HUES6 (cell line): ENCODE data around the gene BBS9.
"Not testable (repeated sequence)": the region's sequence is repeated elsewhere in the genome, so short reads cannot be mapped to it uniquely, and the experiment has no call there.

Experiments
- H3K27ac ChIP-seq: 2 replicates; pipeline ENCODE4 v1.7.0; 2013; ENCODE audit warnings: low read depth, mild to moderate bottlenecking, low read length, inconsistent platforms
- H3K27me3 ChIP-seq: 2 replicates; pipeline ENCODE4 v1.6.1; 2013; ENCODE audit warnings: low read length; ENCODE audit not compliant: control insufficient read depth, insufficient read depth
- H3K36me3 ChIP-seq: 2 replicates; pipeline ENCODE4 v1.6.1; 2013; ENCODE audit warnings: low read length; ENCODE audit not compliant: control insufficient read depth, insufficient read depth
- H3K4me1 ChIP-seq: 2 replicates; pipeline ENCODE4 v1.6.1; 2013; ENCODE audit warnings: low read length; ENCODE audit not compliant: control insufficient read depth, insufficient read depth
- H3K4me3 ChIP-seq: 2 replicates; pipeline ENCODE4 v1.5.1; 2013; ENCODE audit warnings: low read depth, low read length
- H3K9ac ChIP-seq: one replicate; pipeline ENCODE4 v1.6.1; 2013; ENCODE audit warnings: mild to moderate bottlenecking, low read length
- H3K9me3 ChIP-seq: 2 replicates; pipeline ENCODE4 v1.6.1; 2013; ENCODE audit warnings: low read depth, low read length; ENCODE audit not compliant: control insufficient read depth, insufficient read depth

Gene BBS9

GRCh38 chr7:33459340-33459751 lies 330.0 kb downstream of the BBS9 start:
- H3K27ac ChIP-seq = no peak overlapping the region

DNA sequence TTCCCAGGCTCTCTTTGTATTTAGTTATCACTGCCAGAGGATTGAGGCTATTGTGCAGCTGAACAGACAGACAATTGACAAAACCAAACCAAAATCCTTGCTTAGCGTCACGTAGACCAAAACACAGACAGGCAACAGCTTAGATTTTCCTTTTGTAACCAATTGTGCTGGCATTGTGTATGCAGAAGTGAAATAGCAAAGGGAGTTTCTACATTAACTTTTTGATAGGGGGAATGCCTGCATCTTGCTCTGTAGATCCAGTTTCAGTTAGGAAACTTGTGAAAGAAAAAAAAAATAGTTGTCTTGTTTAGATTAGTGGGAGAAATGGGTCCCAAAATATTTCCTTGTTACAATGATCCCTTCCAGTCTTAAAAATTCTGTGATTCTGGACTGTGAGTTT lies 333.8 kb downstream of the BBS9 start:
- H3K36me3 ChIP-seq = no peaks in the 10 kb centered on the region
- no peak overlapping the region for H3K27ac ChIP-seq

More at GRCh38 chr7:33459340-33459751, 330.0 kb downstream of the BBS9 start:
- H3K36me3 ChIP-seq = no peaks in the 10 kb centered on the region
- no peak overlapping the region for H3K4me3 ChIP-seq
- H3K9ac ChIP-seq = no peak overlapping the region
- peaks cover 3% of the 10 kb centered on the region; the same call in 1 of the 2 replicates for H3K4me1 ChIP-seq
- no peaks in the 10 kb centered on the region for H3K27me3 ChIP-seq
- no peaks in the 10 kb centered on the region for H3K9me3 ChIP-seq

DNA sequence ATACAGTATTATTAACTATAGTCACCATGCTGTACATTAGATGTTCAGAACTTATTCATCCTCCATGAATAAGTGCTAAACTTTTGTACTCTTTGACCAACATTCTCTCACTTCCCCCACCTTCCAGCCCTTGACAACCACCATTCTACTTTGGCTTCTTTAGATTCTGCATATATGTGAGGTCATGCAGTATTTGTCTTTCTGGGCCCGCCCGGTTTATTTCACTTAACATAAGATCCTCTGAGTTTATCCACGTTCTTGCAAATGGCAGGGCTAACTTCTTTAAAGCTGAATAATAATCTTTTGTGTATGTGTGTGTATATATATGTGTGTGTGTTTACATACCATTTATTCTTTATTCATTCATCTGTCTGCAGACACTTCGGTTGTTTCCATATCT lies 336.8 kb downstream of the BBS9 start:
- Histone ChIP-seq H3K27me3 (no peaks in the 10 kb centered on the region), H3K9me3 (peaks cover 5% of the 10 kb centered on the region; the same call in 1 of the 2 replicates), H3K36me3 (no peaks in the 10 kb centered on the region), H3K4me1 (no peaks in the 10 kb centered on the region), H3K27ac (no peak overlapping the region), H3K9ac (no peak overlapping the region), H3K4me3 (no peak overlapping the region)

More for the DNA sequence above, 333.8 kb downstream of the BBS9 start:
- Histone ChIP-seq H3K4me3 (no peak overlapping the region), H3K27me3 (no peaks in the 10 kb centered on the region), H3K9ac (no peak overlapping the region), H3K4me1 (peaks cover 3% of the 10 kb centered on the region; the same call in 1 of the 2 replicates), H3K9me3 (no peaks in the 10 kb centered on the region)

GRCh38 chr7:33471636-33472242 lies 342.4 kb downstream of the BBS9 start:
- peaks cover 5% of the 10 kb centered on the region; the same call in 1 of the 2 replicates for H3K9me3 ChIP-seq

GRCh38 chr7:33472348-33473025 lies 343.1 kb downstream of the BBS9 start:
- Histone ChIP-seq H3K27me3 (no peaks in the 10 kb centered on the region), H3K4me3 (no peak overlapping the region), H3K9me3 (peaks cover 5% of the 10 kb centered on the region; the same call in 1 of the 2 replicates), H3K27ac (no peak overlapping the region), H3K9ac (no peak overlapping the region), H3K36me3 (no peaks in the 10 kb centered on the region), H3K4me1 (peaks cover 5% of the 10 kb centered on the region; the same call in 1 of the 2 replicates)

More at GRCh38 chr7:33471636-33472242, 342.4 kb downstream of the BBS9 start:
- Histone ChIP-seq H3K4me3 (no peak overlapping the region), H3K27me3 (no peaks in the 10 kb centered on the region), H3K4me1 (peaks cover 5% of the 10 kb centered on the region; the same call in 1 of the 2 replicates), H3K36me3 (no peaks in the 10 kb centered on the region), H3K27ac (no peak overlapping the region), H3K9ac (no peak overlapping the region)

DNA sequence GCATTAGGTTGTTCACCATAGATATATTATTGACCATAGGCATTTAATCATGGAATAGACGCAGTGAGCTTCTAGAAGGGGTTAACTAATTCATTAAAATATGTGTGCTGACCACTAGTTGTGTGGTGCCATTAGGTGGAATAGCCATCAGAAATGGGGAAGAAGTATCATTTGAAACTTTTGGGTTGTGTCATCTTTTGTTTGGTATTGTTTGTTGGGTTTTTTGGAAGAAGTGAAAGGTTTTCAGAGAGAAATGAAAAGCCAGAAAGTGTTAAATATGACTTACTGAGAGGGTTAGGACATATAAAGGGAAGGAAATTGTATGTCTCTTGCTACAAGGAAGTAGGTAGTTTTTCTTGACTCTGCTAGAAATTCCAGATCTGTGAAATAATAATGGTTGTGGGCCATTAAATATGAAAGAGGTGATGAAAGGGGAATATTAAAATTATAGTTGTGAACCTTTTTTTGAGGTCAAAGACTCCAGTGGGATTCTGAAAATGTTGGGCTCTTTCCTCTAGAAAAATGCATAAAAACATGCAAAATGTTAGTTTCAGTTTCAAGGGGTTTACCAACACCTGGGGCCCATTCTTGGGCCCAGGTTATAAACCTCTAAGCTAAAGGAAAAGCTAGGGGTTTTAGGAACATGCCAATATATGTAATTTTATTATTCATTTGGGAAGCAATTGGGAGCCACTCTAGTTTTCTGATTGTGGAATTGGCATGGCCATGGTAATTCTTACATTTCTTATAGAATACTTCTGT lies 348.5 kb downstream of the BBS9 start:
- H3K36me3 ChIP-seq = no peaks in the 10 kb centered on the region
- H3K27me3 ChIP-seq = no peaks in the 10 kb centered on the region
- H3K4me1 ChIP-seq = peaks cover 5% of the 10 kb centered on the region; the same call in 1 of the 2 replicates
- no peak overlapping the region for H3K9ac ChIP-seq
- H3K9me3 ChIP-seq = no peaks in the 10 kb centered on the region
- no peak overlapping the region for H3K4me3 ChIP-seq
- no peak overlapping the region for H3K27ac ChIP-seq

GRCh38 chr7:33484476-33484875 lies 355.1 kb downstream of the BBS9 start:
- not testable (repeated sequence) for H3K9ac ChIP-seq, H3K27me3 ChIP-seq, H3K4me3 ChIP-seq, H3K36me3 ChIP-seq, H3K9me3 ChIP-seq, H3K27ac ChIP-seq, H3K4me1 ChIP-seq

GRCh38 chr7:33485747-33486493 lies 356.6 kb downstream of the BBS9 start:
- H3K4me3 ChIP-seq = no peak overlapping the region
- H3K27me3 ChIP-seq = no peaks in the 10 kb centered on the region
- no peaks in the 10 kb centered on the region for H3K9me3 ChIP-seq
- H3K27ac ChIP-seq = no peak overlapping the region
- H3K4me1 ChIP-seq = peaks cover 4% of the 10 kb centered on the region; the same call in 1 of the 2 replicates
- H3K9ac ChIP-seq = no peak overlapping the region
- H3K36me3 ChIP-seq = no peaks in the 10 kb centered on the region

DNA sequence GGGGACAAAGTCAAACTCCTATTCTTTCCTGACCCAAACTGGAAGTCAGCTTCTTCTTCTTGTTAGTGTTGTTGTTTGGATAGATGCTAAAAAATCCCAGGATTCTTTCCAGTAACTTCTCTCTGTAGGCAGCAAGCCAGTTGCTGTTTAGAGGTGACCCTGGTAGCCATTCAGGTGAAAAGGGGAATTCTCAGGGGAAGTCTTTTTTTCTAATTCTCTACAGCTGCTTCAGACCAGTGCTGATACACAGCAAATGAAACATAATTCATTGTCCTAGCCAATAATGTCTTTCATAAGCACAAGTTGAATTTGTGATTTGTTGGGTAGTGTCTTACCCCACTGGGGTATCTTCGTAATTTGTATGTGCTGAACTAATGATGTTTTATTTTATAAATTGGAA lies 357.3 kb downstream of the BBS9 start:
- no peaks in the 10 kb centered on the region for H3K27me3 ChIP-seq
- no peak overlapping the region for H3K27ac ChIP-seq
- H3K9me3 ChIP-seq = no peaks in the 10 kb centered on the region

GRCh38 chr7:33487998-33488682 lies 358.8 kb downstream of the BBS9 start:
- Histone ChIP-seq H3K27me3 (no peaks in the 10 kb centered on the region), H3K36me3 (no peaks in the 10 kb centered on the region), H3K27ac (no peak overlapping the region), H3K9ac (no peak overlapping the region), H3K4me1 (peaks cover 22% of the 10 kb centered on the region), H3K9me3 (no peaks in the 10 kb centered on the region), H3K4me3 (no peak overlapping the region)

More for the DNA sequence above, 357.3 kb downstream of the BBS9 start:
- Histone ChIP-seq H3K36me3 (no peaks in the 10 kb centered on the region), H3K9ac (no peak overlapping the region), H3K4me3 (no peak overlapping the region), H3K4me1 (peaks cover 9% of the 10 kb centered on the region)
